ENCODE results near the gene MXRA7.
A peak's percentile ranks its signal among the peaks of the same experiment; 100 is the strongest.

The MXRA7 gene

DNA sequence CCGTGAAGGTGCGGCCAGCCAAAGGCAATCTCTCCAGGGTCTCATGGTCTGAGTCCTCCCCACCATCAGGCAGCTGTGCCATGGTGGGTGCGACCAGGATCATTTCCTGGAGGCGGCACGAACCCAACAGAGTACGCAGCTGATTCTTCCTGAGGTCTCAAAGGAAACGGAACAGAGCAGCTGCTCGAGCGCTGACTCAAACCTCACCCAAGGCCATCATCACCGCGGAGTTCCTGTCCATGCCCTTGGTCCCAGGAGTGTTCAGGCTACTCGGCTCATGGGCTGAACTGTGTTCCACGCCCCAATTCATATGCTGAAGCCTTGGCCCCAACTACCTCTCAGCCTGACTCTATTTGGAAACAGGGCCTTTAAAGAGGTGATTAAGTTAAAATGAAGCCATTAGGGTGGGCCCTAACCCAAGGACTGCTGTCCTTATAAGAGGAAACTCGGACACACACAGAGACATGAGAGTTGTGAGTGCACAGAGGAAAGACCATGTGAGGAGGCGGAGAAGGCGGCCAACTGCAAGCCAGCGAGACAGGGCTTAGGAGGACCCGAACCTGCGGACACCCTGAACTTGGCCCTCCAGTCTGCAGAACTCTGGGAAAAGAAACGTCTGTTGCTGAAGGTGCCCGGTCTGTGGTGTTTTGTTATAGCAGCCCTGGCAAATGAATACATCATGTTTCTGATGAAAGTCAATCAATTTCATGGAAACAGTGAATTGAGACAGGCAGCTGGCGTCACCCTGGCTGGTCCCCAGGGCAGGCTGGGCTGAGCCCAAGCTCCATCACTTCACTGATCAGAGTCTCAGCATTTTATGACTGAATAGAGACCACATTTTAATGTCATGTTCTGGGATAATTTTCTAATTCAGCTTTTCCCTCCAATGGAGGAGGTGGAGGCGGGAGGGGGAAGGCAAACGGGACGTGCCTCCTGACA, 13.7 kb downstream of the MXRA7 start:
- DNase-seq, result peak in 1 of 4 experiments; percentile 12

DNA sequence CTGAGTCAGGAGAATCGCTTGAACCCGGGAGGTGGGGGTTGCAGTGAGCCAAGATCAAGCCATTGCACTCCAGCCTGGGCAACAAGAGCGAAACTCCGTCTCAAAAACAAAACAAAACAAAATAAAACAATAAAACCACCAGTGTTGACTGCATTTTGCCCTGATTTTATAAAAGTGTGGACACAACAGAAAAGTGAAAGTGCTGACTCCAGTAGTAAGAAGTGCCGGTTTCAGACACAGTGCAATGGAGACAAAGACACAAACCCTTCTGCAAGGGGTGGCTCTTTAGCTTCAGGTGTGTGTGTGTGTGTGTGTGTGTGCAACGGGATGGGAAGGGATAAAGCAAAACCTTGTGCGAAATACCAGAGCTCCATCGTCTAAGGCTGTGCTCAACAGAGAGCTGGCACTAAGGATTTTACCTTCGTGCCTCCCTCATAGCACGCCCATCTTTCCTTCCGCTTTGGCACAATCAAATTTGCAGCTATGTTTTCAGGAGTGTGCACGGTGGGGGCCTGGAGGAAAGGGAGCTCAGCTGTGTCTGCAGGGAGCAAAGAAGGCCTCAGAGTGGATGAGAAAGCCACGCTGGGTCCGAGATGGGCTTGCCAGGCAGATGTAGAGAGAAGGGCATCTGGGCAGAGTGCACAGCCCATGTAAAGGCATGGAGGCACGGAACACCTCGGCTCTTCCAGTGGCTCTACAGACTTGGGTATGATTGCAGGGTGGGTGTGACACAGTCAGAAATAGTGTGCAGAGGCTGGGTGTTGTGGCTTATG, 15.5 kb downstream of the MXRA7 start:
- no peak for DNase-seq

DNA sequence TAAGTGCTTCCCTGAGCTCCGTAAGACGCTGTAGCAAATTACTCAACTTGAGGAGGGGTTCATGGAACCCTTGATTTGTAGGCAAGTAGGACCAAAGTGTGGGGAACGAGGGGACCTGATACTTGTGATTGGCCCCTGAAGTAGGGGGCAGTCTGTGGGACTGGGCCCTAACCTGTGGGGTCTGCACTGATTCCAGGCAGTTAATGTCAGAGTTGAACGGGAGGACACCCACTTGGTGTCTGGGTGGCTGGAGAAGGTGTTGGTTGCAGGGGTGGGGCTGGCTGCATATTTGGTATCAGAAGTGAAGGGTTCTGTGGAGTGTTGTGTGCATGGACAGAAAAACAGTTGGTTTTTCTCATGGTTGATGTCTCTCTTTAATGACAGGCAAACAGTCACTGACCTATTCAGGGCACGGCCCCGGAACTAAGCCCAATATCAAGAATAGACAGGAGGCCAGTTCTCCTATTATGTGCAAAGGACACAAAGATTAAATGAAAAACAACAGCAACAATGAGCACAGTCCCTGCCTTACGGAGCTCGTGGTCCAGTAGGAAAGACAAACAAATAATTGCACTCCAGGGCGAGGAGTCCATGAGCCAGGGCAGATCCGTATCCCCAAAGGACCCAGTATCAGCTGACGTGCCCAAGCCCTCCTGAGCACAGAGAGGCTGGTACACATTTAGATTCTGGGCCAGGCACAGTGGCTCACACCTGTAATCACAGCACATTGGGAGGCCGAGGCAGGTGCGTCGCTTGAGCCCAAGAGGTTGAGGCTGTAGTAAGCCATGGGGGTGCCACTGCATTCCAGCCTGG, 19.2 kb downstream of the MXRA7 start:
- no peak for DNase-seq

GRCh38 chr17:76690596-76691280, 20.0 kb downstream of the MXRA7 start:
- no peak for DNase-seq

GRCh38 chr17:76689859-76690258, 20.9 kb downstream of the MXRA7 start:
- DNase-seq, result no peak

DNA sequence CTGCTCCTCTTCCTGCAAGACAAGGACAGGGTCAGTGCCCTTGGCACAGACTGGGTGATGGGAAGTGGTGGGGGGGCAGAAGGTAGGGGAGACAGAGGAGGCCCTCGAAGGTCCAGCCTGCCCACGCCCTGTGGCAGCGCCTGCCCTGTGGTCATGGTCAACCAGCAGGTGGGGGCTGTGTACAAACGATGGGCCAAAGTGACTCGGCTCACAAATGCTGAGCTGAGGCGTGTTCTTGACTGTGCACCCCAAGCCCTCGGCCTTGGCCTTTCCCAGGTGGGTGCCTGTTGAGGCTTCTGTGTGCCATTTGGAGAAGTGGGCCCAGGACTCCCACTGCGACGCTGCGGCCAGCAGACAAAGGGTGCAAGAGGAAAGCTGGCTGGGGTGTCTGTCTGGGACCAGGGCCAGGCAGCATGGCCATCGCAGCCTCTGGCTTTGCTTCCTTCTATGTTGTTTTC, 22.6 kb downstream of the MXRA7 start:
- no peak for DNase-seq

DNA sequence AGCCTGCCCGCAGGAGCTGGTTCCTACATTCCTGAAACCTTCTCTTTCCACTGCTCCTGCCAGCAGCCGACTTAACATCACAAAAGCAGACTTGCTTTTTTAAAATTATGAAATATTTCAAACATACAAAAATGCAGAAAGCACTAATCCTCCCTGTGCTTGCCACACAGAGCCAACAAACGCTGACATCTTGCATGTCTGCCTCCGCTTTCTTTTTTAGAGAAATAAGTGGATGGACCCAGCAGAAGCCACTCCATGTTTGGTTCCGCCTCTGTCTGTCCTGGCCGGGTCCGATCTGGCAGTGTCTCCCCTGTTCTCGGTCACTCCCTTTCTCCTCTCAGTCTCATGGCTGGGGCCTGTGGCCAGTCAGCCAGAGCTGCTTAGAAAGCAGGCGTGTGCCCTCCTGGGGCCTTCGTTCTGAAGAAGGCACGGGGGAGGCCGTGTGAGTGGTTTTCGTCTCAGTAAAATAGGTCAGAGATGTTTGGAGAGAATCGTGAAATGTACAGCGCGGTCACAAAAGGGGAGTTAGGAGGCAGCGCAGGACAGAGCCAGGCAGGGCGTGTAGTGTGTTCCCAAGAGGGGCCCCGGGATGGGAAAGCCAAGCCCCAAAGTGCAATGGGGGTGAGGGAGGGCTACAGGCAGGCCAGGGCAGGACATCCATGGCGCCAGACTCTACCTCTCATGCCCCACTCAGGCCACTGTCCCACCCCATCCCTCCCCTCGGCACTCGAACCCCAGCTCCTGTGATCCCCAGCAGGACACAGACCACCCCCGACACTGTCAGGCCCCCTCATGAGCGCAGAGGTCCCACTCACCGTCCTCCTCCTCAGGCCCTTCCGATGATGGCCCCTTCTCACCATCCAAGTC, 23.2 kb downstream of the MXRA7 start:
- DNase-seq, result no peak

DNA sequence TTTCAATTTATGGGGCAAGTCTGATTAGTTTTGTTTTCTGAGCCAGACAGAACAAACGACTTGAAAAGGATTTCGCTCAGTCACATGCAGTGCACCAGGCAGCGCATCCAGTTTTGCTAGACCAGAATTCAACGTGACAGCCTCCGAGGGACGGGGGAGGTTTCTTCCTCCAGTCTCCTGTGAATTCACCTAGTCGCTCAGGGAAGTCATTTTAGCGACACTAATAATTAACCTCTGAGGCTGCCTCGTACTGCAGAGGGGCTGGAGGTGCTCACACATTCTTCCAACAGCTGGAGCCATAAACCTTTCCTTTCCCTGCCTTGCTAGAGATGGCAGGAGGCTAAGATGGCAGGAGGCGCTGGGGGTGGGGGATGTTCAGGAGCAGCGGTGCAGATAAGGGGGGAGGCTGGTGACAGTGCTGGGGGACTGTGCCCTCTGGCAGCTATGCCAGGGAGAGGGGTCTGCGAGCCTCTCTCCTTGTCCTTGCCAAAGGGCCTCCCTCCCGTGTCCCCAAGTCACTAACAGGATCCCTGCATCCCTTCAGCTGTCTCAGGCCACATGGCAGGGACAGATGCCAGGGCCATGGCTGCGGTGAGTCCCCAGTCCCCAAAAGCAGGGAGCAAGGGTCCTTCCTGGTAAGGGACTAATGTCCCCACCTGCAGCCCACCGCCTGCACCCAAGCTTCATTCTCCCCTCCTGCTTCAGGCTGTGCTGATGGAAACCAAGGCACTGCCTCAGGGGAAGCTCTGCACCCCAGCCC, 24.0 kb downstream of the MXRA7 start:
- DNase-seq, result no peak

GRCh38 chr17:76685846-76686245, 24.9 kb downstream of the MXRA7 start:
- no peak for DNase-seq

DNA sequence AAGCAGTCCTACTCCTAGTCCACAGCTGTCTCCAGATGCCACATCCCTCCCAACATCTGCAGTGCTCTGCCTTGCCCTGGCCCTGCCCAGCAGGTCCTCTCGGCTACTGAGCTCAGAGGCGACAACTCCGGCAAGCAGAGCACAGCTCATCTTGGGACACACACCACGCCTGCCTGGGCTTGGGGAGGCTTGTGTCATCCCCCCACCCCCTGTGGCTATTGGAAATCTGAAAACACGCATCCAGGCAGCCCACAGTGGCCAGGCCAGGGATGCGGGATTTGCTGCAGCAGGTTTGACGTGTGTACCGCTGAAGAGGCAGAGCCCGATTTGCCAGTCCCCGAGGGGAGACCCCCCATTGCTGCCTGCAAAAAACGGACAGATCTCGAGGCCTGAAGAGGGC, 25.4 kb downstream of the MXRA7 start:
- DNase-seq, result no peak

DNA sequence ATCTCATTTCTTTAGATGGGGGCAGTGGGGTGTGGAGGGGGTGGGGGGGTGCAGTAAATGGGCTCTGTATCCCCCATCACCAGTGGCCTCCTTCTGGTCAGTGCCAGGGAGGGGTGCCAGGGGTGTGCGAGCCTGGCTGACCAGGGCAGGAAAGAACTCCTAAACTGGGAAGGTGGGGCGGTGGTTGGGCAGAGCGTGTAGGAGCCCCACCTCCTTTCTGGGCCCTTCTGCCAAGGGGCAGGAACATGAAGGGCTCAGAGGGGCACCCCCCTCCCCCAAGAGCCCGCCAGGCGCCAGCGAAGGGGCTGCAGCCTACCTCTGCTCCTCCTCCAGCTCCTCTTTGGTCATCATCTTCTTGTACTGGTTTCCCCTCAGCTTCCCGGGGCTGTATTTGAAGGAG, 26.0 kb downstream of the MXRA7 start:
- no peak for DNase-seq

GRCh38 chr17:76683921-76684745, 26.6 kb downstream of the MXRA7 start:
- DNase-seq, result no peak

- no peak for DNase-seq
Measured at GRCh38 chr17:76683011-76683755, 27.6 kb downstream of the MXRA7 start.

- no peak for DNase-seq
Measured at GRCh38 chr17:76682296-76682695, 28.5 kb downstream of the MXRA7 start.

DNA sequence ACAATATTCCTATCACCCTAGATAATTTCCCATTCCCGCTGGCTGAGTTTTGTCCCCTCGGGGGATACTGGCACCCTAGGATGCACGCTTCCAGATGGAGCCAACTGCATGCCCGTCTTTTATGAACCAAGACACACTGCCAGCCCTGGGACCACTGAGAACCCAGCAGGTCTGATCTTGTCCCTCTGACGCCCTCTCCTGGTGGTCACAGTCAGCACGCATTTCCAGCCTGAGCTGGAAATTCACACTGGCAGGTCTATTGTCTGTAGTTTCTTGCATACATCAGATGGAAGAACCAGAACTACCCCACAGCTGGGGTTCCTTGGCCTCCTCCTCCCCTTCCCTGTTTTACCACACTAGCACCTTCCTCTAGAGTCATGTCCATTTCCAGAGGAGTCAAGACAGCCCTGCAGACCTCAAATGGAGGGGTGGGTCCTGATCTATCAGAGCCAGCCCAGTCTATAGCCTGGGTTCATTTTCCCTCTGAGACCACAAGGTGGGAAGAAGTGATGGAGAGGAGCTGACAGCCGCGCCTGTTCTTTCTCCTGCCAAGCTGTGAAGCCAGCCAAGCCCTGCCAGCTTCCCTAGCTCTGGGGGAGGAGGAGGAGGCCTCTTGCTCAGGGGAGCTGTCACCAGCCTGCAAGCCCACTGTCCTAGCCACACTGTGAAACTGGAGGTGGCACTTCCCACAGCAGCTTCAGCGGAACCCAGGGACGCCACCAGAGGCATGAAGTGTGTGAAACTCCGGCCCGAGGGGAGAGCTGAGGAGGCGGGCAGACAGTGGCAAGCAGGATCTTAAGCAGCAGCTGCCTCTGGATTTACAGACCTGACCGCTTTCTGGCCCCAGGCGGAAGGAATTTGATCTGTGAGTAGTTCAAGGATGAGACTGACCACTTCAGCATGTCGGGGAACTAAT, 29.3 kb downstream of the MXRA7 start:
- DNase-seq, result peak; percentile 61 to 79 (median 70)

DNA sequence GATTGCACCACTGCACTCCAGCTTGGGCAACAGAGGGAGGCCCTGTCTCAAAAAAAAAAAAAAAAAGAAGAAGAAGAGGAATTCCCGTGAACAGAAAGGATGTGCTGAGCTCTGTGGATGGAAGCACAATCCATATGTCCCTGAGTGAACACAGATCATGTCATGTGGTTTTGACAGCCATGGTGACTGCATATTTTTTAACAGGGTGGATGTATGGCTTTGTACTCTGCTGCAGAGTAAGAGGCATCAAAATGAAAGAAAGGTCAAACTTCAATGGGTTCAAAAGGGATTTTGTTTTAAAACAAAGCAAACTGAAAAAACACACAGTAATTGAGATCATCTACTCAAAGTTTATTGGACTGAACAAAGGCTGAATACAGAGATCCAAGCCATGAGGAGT, 31.5 kb downstream of the MXRA7 start:
- peak in 3 of 4 experiments; percentile 39 to 45 (median 42) for DNase-seq

DNA sequence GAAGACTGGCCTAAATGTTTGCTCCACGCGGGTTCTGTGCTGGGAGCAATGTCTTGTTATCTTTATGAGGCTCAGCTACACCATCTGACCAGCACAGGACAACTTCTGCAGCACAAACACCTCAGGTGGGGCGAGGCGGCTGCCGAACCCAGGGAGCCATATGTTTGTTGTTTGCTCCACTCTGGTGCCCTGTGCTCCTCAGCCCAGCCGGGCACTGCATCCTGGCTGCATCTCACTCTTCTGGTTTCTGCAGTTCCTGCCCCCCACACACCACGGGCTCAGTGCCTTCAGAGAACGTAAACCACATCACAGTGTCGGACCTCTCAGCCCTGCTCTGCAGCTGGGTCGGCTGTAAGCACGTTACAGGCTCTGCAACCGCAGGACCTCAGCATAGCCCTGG, 32.4 kb downstream of the MXRA7 start:
- DNase-seq, result no peak

- no peak for DNase-seq
Measured at GRCh38 chr17:76677406-76677805, 33.4 kb downstream of the MXRA7 start.

Data from suppressor macrophage (primary cell).